Measurements from ENCODE around the gene SLIT1.

The SLIT1 gene

DNA sequence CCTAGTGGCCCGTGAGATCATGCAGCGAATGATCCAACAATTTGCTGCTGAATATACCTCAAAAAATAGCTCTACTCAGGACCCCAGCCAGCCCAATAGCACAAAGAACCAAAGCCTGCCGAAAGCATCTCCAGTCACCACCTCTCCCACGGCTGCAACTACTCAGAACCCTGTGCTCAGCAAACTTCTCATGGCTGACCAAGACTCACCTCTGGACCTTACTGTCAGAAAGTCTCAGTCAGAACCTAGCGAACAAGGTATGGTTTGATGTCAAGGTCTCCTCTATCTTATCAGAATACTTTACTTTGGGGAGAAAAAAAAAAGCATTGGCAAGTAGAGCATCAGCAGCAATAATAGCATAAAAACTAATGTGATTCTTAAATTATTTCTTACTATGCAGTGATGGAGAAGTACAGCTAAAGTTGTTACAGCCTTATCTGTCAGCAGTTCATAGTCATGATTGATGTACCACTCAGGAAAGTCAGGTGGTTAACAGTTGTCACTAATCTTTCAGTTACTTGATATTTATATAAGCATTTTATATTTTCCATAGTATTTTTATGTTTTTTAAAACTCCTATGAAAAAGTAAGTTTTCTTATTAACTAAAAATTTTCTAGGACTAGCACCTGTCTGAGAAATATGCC is 236.6 kb downstream of the SLIT1 start:
- DNase-seq = no peak

Measured in NCI-H2107 (cell line).